ENCODE results near the gene BCL11B. TPM values are rescaled to one million over a fixed set of nuclear protein-coding genes. Genes with fewer than 3 reads are reported as not detected.

The BCL11B gene
- total and polyA plus RNA-seq, 11 donors = 0.04 to 2.1 (median 0.15) TPM; not detected in 3

GRCh38 chr14:99231850-99232713 is 39.9 kb downstream of the BCL11B start:
- Histone ChIP-seq H3K27me3 (peaks cover 3 to 73% (median 16%) of the 10 kb centered on the region in 9 donors), H3K4me1 (no peaks in the 10 kb centered on the region), H3K27ac (peak overlapping the region in 1 of 12 donors; percentile 69), H3K9me3 (peaks cover 0 to 31% (median 7%) of the 10 kb centered on the region in 12 donors), H3K4me3 (no peak overlapping the region), H3K36me3 (no peaks in the 10 kb centered on the region)
- DNase-seq (no peak), ATAC-seq (no peak)
- WGBS, 4 donors = 28 to 37% (median 33%) methylated on average over 17 to 21 of the region's 21 CpGs
- intact Hi-C loops (cut with DNase I) = no loop called here
- TF ChIP-seq POLR2A (IDR thresholded peaks at IDR 0.05) = no peak
- TF ChIP-seq, protein P1, sequence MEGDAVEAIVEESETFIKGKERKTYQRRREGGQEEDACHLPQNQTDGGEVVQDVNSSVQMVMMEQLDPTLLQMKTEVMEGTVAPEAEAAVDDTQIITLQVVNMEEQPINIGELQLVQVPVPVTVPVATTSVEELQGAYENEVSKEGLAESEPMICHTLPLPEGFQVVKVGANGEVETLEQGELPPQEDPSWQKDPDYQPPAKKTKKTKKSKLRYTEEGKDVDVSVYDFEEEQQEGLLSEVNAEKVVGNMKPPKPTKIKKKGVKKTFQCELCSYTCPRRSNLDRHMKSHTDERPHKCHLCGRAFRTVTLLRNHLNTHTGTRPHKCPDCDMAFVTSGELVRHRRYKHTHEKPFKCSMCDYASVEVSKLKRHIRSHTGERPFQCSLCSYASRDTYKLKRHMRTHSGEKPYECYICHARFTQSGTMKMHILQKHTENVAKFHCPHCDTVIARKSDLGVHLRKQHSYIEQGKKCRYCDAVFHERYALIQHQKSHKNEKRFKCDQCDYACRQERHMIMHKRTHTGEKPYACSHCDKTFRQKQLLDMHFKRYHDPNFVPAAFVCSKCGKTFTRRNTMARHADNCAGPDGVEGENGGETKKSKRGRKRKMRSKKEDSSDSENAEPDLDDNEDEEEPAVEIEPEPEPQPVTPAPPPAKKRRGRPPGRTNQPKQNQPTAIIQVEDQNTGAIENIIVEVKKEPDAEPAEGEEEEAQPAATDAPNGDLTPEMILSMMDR (IDR thresholded peaks at IDR 0.05) = no peak

DNA sequence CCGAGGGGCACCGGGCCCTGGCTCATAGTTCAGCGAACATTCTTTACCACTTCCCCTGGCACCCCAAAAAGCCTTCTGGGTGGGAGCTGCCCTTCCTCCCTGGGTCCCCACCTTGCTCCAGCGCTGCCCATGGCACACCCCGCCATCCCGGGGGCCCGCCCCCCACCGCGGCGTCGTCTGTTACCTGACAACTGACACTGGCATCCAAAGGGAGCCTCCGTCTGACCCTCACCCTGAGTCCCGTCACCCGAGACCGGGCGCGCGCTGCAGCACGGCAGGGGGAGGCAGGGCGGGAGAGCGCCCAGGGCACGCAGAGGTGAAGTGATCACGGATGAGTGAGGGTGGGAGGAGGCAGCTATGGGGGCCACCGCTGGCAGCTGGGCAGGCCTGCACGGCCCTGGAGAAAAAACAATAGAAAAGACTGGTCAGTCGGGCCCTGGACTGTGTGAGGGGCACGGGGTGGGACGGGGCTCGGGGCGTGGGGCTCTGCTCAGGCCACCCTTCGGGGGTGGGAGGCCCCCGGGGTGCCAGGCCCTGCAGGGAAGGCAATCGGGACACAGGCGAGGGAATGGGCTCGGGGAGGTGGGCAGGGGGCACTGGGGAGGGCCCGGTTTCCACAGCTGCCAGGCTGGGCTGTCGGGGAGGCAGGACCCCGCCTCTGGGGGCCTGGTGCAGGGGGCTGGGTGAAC is 40.7 kb downstream of the BCL11B start:
- 19 to 32% (median 29%) methylated on average over 30 to 38 of the region's 38 CpGs for WGBS, 4 donors
- DNase-seq = no peak
- Histone ChIP-seq H3K4me1 (no peaks in the 10 kb centered on the region), H3K27ac (peak overlapping the region in 1 of 12 donors; percentile 69), H3K27me3 (peaks cover 3 to 72% (median 16%) of the 10 kb centered on the region in 9 donors), H3K4me3 (no peak overlapping the region), H3K9me3 (peaks cover 0 to 26% (median 7%) of the 10 kb centered on the region in 12 donors), H3K36me3 (no peaks in the 10 kb centered on the region)
- TF ChIP-seq, protein P1 (IDR thresholded peaks at IDR 0.05) = no peak
- TF ChIP-seq POLR2A (IDR thresholded peaks at IDR 0.05) = no peak
- ATAC-seq = no peak
- intact Hi-C loops (cut with DNase I) = no loop called here

GRCh38 chr14:99230208-99231151 is 41.5 kb downstream of the BCL11B start:
- TF ChIP-seq, protein P1 (IDR thresholded peaks at IDR 0.05) = no peak
- no peak for TF ChIP-seq POLR2A (IDR thresholded peaks at IDR 0.05)
- H3K9me3 ChIP-seq = peaks cover 0 to 18% (median 5%) of the 10 kb centered on the region in 12 donors
- H3K4me1 ChIP-seq = no peaks in the 10 kb centered on the region
- WGBS, 4 donors = 55 to 62% (median 59%) methylated on average over 17 to 23 of the region's 23 CpGs
- DNase-seq (no peak), ATAC-seq (no peak)
- intact Hi-C loops (cut with DNase I) = no loop called here
- H3K36me3 ChIP-seq = no peaks in the 10 kb centered on the region
- peak overlapping the region in 1 of 12 donors; percentile 69 for H3K27ac ChIP-seq
- no peak overlapping the region for H3K4me3 ChIP-seq
- peaks cover 3 to 72% (median 15%) of the 10 kb centered on the region in 9 donors for H3K27me3 ChIP-seq
